Thyroid gland (tissue), 4 donors: ENCODE results near the gene ELOVL2.

Source experiments
- CTCF ChIP-seq, 6 experiments: fragments of 200-600 bp in 3 of 6; fragments of 450-650 bp in 3 of 6; sonication (generic) in 3 of 6; IDR thresholded peaks; one replicate each; pipeline ENCODE4 v1.5.1; 2016 to 2019; ENCODE audit warnings: antibody characterized with exemption in 6 of 6, mild to moderate bottlenecking in 2 of 6, inconsistent platforms in 1 of 6, moderate library complexity in 1 of 6
- POLR2A ChIP-seq, 2 donors: fragments of 450-650 bp; IDR thresholded peaks; one replicate each; pipeline ENCODE4 v1.6.1; 2017; ENCODE audit warnings: antibody characterized with exemption in 2 of 2, mild to moderate bottlenecking in 2 of 2, moderate library complexity in 1 of 2

GRCh38 chr6:11021003-11021402 is 23.1 kb downstream of the ELOVL2 start:
- no peak for TF ChIP-seq CTCF (IDR thresholded peaks at IDR 0.05)
- TF ChIP-seq POLR2A (IDR thresholded peaks at IDR 0.05): no peak
